Peyer's patch (tissue), 4 donors: Measurements from ENCODE around the gene JDP2.

Experiments used
- POLR2A ChIP-seq, 2 donors: fragments of 450-650 bp; IDR thresholded peaks; one replicate each; pipeline ENCODE4 v1.5.1; 2017; ENCODE audit warnings: antibody characterized with exemption in 2 of 2, mild to moderate bottlenecking in 2 of 2, moderate library complexity in 2 of 2
- TF ChIP-seq, protein P1 (sequence below), 6 experiments: fragments of 450-650 bp in 4 of 6; fragments of 200-600 bp in 2 of 6; sonication (generic) in 1 of 6; IDR thresholded peaks; one replicate each; pipeline ENCODE4 v1.5.1; 2017 to 2019; ENCODE audit warnings: antibody characterized with exemption in 6 of 6, mild to moderate bottlenecking in 3 of 6, moderate library complexity in 1 of 6

DNA sequence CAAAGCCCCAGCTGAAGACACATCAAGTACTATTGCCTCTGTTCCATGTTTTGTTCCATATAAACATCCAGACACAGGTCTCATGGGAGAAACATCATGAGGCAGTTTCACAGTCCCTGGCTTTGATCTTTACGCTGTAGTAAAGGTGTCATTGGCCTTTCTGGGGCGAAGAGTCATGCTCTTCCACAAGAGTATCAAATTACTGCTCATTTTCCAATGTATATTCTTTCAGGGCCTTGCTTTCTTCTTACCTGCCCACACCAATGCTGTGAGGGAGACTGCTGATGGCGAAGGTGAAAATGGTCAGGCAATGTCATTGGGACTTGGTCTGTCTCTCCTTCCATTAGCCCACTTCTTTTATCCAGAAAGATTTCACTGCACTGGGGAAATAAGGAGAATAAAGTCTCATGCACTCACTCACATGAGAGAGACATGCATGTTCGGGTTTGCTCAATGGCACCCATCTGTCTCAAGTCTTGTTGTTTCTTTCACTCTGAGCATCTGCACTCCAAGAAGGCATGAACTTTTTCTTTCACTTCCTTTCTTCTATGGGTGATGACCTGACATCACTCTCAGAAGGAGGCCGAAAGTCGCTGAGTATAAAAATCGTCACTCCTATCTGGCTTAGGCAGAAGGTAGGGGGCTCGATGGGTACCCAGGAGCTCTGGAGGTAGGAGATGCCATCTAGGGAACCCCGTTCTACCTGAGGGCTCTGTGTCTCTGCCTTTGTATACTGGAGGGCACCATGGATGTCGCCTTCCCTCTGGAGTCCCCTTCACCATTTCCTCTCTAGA, 1.3 kb upstream of the JDP2 start:
- TF ChIP-seq, protein P1, sequence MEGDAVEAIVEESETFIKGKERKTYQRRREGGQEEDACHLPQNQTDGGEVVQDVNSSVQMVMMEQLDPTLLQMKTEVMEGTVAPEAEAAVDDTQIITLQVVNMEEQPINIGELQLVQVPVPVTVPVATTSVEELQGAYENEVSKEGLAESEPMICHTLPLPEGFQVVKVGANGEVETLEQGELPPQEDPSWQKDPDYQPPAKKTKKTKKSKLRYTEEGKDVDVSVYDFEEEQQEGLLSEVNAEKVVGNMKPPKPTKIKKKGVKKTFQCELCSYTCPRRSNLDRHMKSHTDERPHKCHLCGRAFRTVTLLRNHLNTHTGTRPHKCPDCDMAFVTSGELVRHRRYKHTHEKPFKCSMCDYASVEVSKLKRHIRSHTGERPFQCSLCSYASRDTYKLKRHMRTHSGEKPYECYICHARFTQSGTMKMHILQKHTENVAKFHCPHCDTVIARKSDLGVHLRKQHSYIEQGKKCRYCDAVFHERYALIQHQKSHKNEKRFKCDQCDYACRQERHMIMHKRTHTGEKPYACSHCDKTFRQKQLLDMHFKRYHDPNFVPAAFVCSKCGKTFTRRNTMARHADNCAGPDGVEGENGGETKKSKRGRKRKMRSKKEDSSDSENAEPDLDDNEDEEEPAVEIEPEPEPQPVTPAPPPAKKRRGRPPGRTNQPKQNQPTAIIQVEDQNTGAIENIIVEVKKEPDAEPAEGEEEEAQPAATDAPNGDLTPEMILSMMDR (IDR thresholded peaks at IDR 0.05), result no peak
- TF ChIP-seq POLR2A (IDR thresholded peaks at IDR 0.05), result no peak
